HG03135 (cell line): Measurements from ENCODE around the gene ADAMTSL1.

ENCODE experiments used
- ATAC-seq: cut with Tn5 transposase; IDR thresholded peaks from one replicate; pipeline ENCODE4 v1.9.1; 2021; ENCODE audit warnings: mild to moderate bottlenecking, moderate library complexity; ENCODE audit not compliant: unreplicated experiment

The ADAMTSL1 gene

DNA sequence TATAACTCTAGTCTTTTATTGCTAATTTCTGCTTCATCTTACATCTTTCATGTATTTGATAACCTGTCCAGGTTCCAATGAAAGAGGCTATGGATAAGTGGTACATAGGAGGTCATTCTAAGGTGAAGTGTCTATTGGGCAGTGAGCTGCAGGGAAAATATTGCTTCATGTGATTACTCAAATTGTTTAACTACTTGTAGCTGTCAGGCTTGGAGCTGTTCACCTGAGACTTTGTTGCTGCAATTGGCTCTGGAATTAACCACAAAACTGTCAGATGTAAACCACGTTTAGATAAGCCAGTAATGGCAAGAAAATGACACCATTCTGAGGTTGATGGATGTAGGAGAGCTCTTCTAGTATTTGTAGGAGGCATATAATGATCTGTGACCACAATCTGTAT, 26.0 kb downstream of the ADAMTSL1 start:
- no peak for ATAC-seq

DNA sequence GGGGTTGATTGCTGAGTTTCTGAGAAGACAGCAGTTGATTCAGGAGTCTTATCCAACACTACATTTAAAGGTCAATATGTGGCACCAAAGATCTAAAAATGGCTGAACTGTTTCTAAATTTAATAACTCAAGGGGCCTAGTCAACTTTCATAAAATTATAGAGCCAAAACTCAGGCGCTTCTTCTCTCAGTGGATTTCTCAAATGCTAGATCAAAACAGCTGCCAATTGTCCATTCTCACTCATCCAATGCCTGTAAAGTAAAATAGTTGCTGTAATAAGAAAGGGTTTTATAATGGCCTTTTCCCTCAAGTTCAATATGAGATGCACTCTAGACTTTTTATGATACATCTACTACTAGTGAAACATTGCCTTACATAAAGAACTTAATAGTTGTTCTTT, 26.5 kb downstream of the ADAMTSL1 start:
- ATAC-seq, result no peak

DNA sequence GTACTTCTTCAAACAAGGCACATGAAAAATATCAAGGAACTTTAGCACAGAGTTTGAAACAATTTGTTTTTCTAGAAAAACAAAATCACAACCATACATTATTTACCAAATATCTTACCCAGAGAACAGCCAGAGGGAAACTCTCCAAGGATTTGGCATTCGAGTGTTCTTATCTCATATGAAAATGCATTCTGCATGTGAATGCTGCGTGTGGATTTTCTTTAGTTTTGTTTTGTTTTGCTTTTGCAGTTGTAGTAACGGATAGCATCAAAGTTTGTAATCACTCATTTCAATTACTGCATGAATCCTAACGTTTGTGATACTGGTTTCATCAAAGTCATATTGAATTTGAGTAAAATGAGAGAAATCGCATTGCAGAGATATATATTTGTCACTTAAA, 28.0 kb downstream of the ADAMTSL1 start:
- no peak for ATAC-seq

DNA sequence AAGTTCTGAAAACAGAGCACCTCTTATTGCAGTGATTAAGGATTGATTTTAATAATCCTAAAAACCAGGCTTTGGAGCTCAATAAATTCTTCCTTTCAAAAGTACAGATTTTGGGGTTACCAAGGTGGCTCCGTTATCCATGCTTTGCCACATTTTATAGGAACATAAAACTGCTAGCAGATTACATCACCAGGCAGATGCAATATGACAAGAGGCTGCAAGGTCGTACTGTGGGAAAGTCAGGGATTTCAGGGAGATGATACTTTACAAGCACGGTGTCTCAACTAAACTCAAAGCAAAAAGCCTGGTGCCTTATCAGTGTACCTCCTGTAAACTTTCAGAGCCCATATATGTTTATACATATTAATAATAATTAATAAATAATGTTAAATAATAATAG, 28.6 kb downstream of the ADAMTSL1 start:
- no peak for ATAC-seq

DNA sequence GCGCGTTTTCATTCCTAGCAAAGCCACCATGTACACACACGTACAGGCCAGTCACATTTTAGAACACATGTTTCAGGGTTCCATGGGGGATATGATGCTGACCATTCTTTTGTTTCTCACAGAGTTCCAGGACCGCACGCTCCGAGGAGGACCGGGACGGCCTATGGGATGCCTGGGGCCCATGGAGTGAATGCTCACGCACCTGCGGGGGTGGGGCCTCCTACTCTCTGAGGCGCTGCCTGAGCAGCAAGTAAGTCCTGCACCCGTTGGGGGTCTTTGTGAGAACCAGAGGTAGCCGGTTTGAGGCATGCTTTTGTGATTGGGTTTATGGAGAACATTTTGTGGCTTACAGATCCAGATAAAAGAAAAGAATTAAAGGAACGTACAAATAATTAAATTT, 30.8 kb downstream of the ADAMTSL1 start:
- no peak for ATAC-seq

DNA sequence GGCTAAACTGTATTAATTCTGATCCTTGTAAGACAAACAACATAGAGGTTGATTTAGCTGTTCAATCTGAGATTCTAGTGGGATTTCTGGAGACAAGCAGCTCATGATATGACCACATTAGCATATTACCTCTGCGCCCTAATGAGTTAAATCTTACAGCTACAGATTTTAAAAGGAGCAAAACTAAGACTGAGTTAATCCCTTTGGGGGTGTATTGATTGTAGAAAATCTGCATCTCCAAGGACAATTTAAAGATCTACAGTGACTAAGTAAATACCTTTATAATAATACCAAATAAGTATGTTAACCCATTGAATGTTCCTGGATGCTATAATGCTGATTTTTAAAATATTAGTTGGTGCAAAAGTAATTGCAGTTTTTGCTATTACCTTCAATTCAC, 33.2 kb downstream of the ADAMTSL1 start:
- no peak for ATAC-seq

DNA sequence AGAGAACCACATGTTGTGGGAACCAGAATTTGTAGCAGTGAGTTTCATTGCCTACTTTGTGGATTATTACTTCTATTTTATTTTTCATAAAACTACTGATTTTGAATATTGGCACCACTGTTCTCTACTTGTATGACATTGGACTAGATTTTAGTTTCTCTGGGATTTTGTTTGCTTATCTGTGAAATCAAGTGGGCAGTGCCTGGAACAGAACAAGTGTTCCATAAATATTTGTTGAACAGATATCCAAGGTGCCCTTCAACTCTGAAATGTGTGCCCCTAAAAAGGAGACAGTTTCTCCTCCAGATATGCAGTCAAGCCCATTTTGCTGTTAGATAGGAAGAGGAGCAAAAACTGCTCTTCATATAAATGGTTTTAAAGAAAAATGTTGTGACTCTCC, 42.6 kb downstream of the ADAMTSL1 start:
- no peak for ATAC-seq

DNA sequence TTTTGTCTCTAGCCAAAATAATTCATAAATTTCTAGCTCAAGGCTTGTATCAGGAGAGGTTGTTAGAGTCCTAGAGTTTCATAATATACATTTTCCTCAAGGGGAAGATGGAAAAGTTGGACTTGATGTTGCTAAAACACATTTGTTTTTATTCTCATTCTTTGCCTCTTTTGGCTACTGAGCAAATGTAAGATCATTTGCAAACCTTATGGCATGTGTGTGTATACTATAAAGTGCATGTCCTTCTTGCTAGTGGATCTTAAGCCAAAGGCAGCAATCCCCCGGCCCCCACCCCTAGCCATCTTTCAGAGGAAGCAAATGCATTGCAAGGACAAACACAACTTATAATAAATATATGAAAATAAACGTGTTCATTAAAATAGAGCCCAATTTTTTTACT, 43.0 kb downstream of the ADAMTSL1 start:
- no peak for ATAC-seq

DNA sequence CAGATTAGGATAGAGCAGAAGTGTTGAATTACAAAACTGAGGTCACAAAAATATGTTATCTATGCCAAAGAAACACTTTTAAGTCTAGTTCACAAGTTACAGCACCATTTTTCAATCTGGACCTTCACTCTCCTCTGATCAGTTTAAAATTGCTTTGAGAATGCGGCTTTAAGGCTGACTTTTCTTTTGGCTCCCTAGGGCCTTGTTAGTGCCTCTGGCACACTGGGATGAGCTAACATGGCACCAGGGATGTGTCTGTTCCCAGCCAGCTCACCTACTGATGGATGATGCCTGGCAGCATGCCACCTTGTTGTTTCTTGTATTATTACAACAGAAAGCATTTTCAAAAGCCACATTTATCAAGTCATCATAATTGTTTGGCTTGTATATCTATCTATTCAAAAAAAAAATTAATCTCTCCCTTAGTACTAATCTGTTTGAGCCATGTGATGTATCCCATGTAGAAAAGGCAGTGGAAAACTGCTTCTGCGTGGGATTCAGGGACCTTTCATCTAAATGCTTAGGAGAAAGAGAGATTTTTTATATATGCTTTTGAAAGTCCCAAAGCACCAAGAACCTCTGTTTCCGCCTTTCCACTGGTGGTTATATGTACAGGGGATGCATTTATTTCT, 46.6 kb downstream of the ADAMTSL1 start:
- ATAC-seq, result no peak

DNA sequence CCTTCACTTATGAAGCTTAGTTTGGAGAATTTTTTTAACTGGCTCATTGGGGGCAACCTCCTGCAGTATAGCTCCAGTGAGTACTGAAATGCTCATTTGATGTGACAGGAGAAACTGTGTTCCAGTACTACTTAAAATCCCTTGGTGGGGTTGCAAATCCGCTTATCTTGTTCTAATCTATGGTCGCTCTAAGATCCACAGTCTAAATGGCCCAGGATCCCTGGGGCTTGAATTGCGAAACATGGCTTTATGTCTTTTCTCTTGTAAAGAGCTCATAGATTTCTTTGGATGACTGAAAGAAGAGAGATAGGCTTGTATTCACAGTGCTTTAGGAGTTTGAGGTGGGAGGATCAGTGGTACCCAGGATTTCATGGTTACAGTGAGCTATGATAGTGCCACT, 52.7 kb downstream of the ADAMTSL1 start:
- no peak for ATAC-seq

DNA sequence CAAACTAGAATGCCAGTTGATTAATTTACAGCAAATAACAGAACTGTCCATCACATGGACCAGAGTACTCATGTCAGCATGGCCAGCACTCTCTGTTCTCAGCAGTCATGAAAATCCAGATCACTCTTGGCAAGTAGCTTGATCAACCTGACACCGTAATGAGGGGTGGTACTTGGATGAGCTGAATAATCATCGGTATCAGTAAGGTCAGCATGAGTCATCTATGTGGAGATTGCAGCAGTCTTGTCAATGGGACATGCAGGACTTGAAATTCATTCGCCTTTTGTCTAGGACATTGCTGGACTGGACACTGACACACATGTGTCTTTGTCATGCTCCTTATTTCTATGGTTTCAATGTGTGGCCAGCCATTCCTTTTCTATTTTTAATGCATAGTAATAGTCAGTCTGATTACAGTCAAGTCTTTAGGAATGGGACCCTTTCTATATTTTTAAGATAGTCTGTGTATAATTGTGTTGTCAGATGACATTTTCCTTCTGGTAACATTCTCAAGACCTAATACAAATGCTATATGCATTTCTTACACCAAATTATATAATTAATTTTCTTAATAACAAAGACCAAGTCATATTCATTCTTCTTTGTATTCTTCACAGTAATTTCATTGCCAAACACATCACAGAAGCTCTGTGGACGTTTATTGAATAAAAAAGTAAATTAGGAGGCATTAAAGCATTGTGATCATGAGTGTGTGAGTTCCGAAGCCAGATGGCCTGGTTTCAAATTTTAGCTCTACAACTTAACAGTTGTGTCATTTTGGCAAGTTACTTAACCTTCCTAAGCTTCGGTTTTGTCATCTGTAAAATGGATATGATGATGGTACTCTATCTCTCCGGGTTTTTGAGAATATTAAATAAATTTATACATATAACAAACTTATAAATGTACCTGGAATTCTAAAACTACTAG, 57.4 kb downstream of the ADAMTSL1 start:
- no peak for ATAC-seq

DNA sequence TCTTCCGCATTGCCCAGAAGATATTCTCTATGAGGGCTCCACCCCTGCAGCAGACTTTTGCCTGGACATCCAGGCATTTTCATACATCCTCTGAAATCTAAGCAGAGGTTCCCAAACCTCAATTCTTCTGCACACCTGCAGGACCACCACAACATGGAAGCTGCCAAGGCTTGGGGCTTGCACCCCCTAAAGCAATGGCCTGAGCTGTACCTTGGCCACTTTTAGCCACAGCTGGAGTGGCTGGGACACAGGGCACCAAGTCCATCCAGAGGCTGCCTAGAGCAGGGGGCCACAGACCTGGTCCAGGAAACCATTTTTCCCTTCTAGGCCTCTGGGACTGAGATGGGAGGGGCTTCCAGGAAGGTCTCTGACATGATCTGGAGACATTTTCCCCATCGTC, 60.7 kb downstream of the ADAMTSL1 start:
- ATAC-seq, result no peak

DNA sequence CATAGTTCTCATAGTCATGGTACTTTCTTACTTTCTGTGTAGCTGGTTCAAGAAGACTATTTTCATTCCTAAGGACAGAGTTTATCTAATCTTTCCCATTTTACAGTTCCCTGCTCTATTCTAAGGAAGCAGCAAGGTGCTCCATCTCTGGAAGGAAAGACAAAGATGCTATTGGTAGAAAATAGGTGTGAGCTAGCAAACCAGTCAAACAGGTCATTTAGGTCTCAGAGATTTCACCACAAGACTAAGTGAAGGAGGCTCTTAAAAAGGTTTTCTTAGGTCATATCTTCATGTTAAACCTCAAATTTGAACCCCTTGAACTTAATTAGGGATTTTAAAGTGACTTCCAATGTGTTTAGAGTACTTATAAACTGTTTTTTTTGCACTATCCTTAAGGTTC, 62.6 kb downstream of the ADAMTSL1 start:
- no peak for ATAC-seq

DNA sequence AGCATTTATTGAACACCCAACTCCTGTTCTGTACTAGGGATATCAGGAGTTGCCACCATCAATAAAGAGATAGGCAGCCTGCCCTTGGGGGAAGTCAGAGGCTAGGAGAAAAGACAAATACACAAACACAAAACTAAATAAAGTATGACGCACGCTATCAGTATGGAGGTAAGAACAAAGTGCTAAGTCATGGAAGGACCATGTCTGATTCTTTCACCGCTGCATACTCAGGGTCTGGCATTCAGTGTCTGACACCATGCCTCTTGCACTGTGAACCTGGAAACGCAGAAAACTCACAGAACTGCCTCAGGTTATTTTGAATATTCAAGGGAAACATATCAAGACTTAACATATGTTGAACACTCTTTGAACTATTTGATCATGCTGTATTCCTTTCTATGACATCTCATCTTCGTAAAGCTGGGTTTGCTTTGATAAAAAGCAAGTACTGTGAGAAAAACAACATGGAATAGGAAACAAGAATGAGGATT, 65.3 kb downstream of the ADAMTSL1 start:
- ATAC-seq, result no peak

DNA sequence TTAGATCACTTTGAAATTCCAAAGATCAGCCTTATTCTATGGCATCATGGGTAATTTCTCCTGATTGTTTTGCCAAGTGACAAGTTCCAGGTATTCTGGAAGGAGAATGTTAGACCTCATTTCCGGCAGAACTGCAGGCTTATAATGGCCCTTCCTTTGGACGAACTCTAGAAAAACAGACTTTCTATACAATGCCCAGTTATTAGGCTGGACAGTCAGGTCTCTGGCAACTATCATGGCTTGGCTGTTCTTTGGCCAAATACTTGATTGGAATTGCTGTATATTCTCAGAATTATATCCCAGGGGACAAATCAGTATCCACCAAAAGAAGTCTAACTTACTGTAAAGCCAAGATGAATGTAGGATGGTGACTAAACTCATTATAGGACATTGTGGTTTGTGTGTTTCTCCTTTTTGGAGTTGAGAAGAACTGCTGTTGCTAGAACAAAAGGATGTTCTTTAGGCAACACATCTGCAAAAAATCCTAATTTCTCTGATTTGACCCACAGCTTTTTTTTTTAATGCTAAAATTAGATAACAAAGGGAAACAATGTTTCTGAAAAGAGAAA, 69.0 kb downstream of the ADAMTSL1 start:
- no peak for ATAC-seq

DNA sequence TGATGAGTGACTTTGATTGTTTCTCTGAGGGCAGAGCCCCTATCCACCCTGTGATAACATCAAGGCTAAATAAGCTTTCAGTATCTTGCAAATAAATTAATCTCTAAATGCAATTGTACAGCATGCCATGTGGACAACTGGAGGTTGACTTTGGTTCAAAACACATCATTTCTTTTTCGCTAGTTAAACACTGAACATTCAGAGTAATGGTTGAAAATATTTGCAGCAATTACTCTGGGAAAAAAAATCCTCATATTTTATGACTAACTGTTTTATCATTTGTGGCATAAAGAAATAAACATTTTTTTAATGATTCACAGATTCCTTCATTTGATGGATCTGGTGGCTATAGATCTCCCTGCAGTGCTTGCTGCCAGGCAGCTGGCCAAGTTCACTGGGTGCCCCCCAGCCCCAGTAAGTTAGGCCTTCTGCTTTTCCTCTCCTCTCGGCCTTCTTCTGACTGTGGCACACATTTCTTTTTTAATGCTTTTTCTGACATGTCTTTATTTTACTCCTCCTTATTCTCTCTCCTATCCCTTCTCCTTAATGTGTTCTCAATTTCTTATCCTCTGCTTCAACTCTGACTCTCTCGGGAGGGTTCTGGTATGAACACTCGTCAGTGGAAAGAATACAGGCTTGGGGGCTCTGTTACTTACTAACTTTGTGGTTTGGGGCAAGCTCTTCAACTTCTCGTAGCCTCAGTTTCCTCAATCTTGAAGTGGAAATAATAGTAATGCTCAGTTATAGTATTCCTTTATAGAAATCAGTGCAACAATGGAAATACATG, 69.6 kb downstream of the ADAMTSL1 start:
- no peak for ATAC-seq

DNA sequence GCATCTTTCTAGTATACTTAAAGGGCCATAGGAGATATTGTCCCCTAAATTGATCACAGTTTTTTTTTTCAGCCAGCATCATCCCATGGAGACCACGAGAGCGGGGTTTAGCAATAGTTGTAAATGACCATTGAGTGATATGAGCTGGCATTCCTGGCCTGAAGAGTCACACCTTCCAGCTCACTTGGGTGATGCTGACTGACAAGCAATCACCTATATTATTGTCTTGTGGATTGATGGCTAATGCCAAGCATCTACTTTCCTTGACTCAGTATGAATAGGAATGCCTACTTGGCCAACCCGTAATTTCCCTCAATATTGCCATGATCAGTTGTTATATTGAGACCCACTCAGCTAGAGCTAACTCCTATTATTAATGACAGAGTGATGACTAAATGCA, 70.5 kb downstream of the ADAMTSL1 start:
- ATAC-seq, result no peak

DNA sequence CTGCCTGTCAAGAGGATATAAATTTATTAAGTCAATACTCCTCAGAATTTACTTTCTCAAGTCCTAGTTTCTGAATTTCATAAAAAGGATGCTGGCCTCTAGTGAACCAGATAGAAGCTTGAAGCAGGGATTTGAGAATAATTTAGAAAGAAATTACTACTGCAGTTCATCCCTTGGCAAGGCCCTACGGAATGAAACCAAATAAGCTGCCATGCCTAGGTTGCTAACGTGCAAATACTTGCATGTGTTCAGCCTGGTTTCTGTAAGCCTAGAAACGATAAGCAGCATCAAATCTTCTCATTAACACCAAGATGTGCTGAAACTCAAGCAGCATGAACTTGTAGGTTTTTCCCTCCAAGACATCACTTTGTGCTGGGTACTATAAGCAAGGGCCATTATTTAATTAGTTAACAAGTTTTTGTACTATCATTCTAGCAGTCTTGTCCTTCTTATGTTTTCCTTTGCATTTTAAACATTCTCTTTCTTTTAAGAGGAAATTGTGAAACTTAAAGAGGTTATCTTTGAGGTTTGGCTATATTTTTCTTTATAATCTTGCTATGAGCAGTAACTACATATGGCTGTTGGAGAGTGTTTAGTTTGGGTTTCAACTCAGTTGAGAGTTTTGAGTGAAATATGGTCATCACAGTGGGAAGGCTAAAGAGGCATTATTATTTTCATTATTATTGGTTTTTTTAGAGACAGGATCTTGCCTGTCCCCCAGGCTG, 71.8 kb downstream of the ADAMTSL1 start:
- ATAC-seq, result no peak

DNA sequence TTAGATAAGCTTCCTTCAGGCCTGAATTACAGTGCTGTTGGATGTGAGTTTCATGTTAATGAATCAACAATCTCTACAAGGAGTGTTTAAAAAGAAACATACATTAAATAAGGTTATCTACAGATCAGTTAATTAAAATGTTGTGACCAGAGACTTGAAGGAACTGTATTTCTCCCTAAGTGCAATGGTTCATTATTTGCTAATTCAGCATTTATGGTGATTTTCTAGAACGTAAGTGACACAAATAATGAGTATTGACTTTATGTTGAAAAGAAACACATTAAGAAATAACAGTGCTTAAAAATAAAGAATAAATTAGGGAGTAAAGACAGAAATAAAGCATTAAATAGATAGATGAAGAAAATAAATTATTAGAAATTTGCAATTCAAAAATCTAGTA, 74.5 kb downstream of the ADAMTSL1 start:
- no peak for ATAC-seq

DNA sequence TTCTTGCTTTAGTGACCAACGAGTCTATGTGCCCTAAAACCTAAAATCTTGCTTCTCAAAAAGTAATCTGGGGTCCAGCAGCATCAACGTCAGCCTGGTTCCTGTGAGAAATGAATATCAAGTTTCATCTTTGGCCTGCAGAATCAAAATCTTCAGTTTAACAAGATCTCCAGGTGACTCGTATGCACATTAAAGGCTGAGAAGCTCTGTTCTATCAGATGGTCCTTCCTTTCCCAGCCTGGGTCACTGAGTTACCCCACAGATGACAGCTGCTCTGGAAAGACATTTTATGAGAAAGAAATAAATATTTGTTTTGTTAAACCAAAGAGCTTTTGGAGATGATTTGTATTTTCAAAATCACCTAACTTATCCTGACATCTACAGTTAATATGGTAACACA, 75.8 kb downstream of the ADAMTSL1 start:
- ATAC-seq, result no peak

DNA sequence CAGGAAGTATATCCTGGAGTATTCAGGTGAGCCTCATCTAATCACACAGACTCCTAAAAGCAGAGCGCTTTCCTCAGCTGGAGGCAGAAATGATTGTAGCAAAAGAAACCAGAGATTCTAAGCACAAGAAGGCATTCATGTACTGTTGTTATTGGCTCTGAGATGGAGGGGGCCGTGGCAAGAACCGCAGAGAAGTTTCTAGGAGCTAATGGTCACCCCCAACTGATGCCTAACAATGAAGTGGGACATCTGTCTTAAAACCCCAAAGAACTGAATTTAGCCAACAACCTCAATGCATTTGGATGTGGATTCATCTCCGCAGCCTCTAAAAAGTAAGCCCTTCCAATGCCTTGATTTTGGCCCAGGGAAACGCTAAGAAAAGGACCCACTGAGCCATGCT, 76.3 kb downstream of the ADAMTSL1 start:
- ATAC-seq, result no peak
